Neural crest cell (in vitro differentiated cells): ENCODE results near the gene PYGB. TPM values are rescaled to one million over a fixed set of nuclear protein-coding genes. Genes with fewer than 3 reads are reported as not detected.
A peak's percentile ranks its signal among the peaks of the same experiment; 100 is the strongest.

Source experiments
- DNase-seq: peaks from one replicate; pipeline ENCODE4 v3.0.0; 2021; ENCODE audit warnings: low read depth, mixed read lengths, low spot score
- H3K27ac Mint-ChIP-seq: one replicate; pipeline ENCODE4 v1.8.0; 2021; ENCODE audit warnings: mild to moderate bottlenecking, mixed read lengths; ENCODE audit not compliant: unreplicated experiment
- H3K27me3 Mint-ChIP-seq: 2 replicates; pipeline ENCODE4 v1.8.0; 2021; ENCODE audit warnings: low read depth, mild to moderate bottlenecking, mixed read lengths
- H3K36me3 Mint-ChIP-seq: 2 replicates; pipeline ENCODE4 v1.8.0; 2021; ENCODE audit warnings: low read depth, mild to moderate bottlenecking, mixed read lengths
- H3K4me1 Mint-ChIP-seq: 2 replicates; pipeline ENCODE4 v1.8.0; 2021; ENCODE audit warnings: mixed read lengths
- H3K4me3 Mint-ChIP-seq: one replicate; pipeline ENCODE4 v1.8.0; 2021; ENCODE audit warnings: mild to moderate bottlenecking, mixed read lengths
- H3K9me3 Mint-ChIP-seq: 2 replicates; pipeline ENCODE4 v1.8.0; 2021; ENCODE audit warnings: mixed read lengths
- CTCF ChIP-seq: fragments of 200-600 bp; sonication (generic); conservative IDR thresholded peaks from 2 replicates; pipeline ENCODE4 v1.5.0; 2021; ENCODE audit warnings: antibody characterized with exemption, mild to moderate bottlenecking
- total RNA-seq: library from RNA; stranded (reverse); gene quantifications from 2 replicates; pipeline ENCODE4 v1.2.1, GENCODE V29; 2021

The PYGB gene
- total RNA-seq, 1 donor from 2014 or later, result 77.1 TPM

- Mint-ChIP-seq H3K36me3 (no peaks in the 10 kb centered on the region), H3K27ac (no peak overlapping the region), H3K4me1 (peaks cover 6% of the 10 kb centered on the region), H3K4me3 (peak overlapping the region; percentile 38), H3K27me3 (peaks cover 4% of the 10 kb centered on the region), H3K9me3 (no peaks in the 10 kb centered on the region)
- DNase-seq, result no peak
- TF ChIP-seq CTCF, result no peak
Observed at GRCh38 chr20:25297141-25297905, 49.4 kb downstream of the PYGB start.

GRCh38 chr20:25299806-25300205, 51.9 kb downstream of the PYGB start:
- Mint-ChIP-seq H3K36me3 (no peaks in the 10 kb centered on the region), H3K4me1 (peaks cover 2% of the 10 kb centered on the region), H3K27me3 (no peaks in the 10 kb centered on the region), H3K27ac (no peak overlapping the region), H3K9me3 (no peaks in the 10 kb centered on the region), H3K4me3 (peak overlapping the region; percentile 57)
- TF ChIP-seq CTCF, result no peak
- no peak for DNase-seq

GRCh38 chr20:25300496-25301170, 52.7 kb downstream of the PYGB start:
- no peak overlapping the region for H3K27ac Mint-ChIP-seq
- no peaks in the 10 kb centered on the region for H3K9me3 Mint-ChIP-seq
- no peaks in the 10 kb centered on the region for H3K36me3 Mint-ChIP-seq
- no peak for DNase-seq
- H3K27me3 Mint-ChIP-seq, result no peaks in the 10 kb centered on the region
- TF ChIP-seq CTCF, result no peak
- no peaks in the 10 kb centered on the region for H3K4me1 Mint-ChIP-seq
- H3K4me3 Mint-ChIP-seq, result peak overlapping the region; percentile 49

- Mint-ChIP-seq H3K4me3 (peak overlapping the region; percentile 49), H3K36me3 (peaks cover 2% of the 10 kb centered on the region), H3K4me1 (no peaks in the 10 kb centered on the region), H3K9me3 (no peaks in the 10 kb centered on the region), H3K27me3 (no peaks in the 10 kb centered on the region), H3K27ac (peak overlapping the region; percentile 71)
- TF ChIP-seq CTCF, result no peak
- DNase-seq, result no peak
Observed at GRCh38 chr20:25301357-25301920, 53.6 kb downstream of the PYGB start.

GRCh38 chr20:25302596-25302995, 54.7 kb downstream of the PYGB start:
- Mint-ChIP-seq H3K36me3 (peaks cover 2% of the 10 kb centered on the region), H3K27ac (no peak overlapping the region), H3K9me3 (no peaks in the 10 kb centered on the region), H3K4me1 (no peaks in the 10 kb centered on the region), H3K4me3 (no peak overlapping the region), H3K27me3 (no peaks in the 10 kb centered on the region)
- DNase-seq, result no peak
- TF ChIP-seq CTCF, result no peak
